Muscle of arm (tissue), 12 donors: Measurements from ENCODE around the gene DLG1. TPM values are rescaled to one million over a fixed set of nuclear protein-coding genes. Genes with fewer than 3 reads are reported as not detected.

Experiments
- DNase-seq: peaks from one replicate; pipeline ENCODE4 v3.0.0-alpha.2; 2013
- polyA plus RNA-seq, 12 donors: library from polyadenylated mRNA; unstranded; fragments of 120-200 nt; gene quantifications; one replicate each; pipeline ENCODE4 v1.2.1, GENCODE V29; 2013; ENCODE audit not compliant: insufficient read length in 12 of 12

DLG1 gene
- polyA plus RNA-seq, 12 donors = 40.4 to 78.4 (median 49.9) TPM; not detected in 1

DNA sequence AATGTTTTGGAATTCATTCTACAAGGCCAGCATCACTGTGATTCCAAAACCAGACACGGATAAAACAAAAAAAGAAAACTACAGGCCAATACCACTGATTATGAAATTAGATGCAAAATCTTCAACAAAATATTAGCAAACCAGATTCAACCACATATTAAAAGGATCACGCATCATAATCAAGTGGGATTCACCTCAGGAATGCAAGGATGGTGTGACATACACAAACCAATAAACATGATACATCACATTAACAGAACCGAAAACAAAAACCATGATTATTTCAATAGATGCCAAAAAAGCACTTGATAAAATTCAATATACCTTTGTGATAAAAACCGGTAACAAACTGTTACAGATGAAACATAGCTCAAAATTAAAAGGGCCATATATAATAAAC is 48.9 kb downstream of the DLG1 start:
- no peak for DNase-seq

DNA sequence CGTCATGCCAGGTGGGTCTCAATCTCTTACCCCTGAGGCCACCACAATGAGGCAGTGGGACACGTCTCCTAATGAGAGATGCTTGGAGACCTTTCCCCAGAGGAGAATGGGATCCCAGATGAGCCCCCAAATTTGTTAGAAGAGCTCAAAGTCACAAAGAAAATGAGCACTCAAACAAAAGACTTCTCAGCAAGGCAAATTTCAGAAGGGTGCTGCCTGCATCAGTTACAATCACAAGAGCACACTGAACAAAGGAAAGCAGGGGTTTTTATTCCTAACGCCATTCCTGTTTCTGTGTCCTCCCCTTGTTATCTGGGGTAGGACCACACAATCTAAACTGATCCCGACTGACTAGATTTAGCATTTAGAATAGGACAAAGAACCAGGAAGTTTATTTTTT is 50.1 kb downstream of the DLG1 start:
- DNase-seq = no peak

GRCh38 chr3:197244751-197245150 is 53.7 kb downstream of the DLG1 start:
- DNase-seq = no peak

GRCh38 chr3:197242784-197243432 is 55.5 kb downstream of the DLG1 start:
- no peak for DNase-seq

- DNase-seq = no peak
Measured at GRCh38 chr3:197241173-197241572, 57.2 kb downstream of the DLG1 start.

DNA sequence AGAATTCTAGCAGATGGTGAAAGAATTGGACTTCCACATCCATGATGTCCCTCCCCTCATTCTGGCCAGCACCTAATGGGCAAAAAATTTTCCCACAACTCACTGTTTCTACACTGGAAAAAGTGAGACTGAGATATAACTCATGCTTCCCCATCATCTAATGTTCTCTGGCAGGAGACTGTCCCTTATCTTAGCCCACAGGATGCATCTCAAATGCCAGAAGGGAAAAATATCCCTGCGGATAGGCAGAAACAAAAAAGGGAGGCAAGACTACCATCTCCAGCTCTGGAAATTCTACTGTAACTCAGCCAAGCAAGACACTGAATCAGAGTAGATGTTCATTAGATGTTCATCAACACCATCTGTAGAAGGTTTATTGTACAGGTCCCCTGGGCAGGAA is 58.6 kb downstream of the DLG1 start:
- no peak for DNase-seq

GRCh38 chr3:197238842-197239241 is 59.6 kb downstream of the DLG1 start:
- no peak for DNase-seq

GRCh38 chr3:197237897-197238296 is 60.5 kb downstream of the DLG1 start:
- DNase-seq = no peak

DNA sequence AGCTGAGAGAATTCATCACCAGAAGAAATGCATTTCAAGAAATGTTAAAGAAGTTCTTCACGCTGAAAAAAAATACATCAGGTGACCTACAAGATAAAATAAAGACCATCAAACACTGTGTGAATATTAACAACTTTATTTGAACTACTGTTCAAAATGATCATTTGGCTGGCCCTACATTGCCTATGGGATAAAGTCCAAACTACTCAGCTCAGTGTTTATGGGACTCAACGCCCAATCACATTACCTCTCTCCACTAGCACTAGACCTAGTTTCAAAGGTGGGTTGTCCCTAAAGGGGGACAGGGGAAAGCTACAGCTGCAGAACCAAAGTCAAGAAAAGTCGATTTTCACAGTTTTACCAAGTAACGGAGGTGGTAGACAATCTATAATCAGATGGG is 62.0 kb downstream of the DLG1 start:
- no peak for DNase-seq

DNA sequence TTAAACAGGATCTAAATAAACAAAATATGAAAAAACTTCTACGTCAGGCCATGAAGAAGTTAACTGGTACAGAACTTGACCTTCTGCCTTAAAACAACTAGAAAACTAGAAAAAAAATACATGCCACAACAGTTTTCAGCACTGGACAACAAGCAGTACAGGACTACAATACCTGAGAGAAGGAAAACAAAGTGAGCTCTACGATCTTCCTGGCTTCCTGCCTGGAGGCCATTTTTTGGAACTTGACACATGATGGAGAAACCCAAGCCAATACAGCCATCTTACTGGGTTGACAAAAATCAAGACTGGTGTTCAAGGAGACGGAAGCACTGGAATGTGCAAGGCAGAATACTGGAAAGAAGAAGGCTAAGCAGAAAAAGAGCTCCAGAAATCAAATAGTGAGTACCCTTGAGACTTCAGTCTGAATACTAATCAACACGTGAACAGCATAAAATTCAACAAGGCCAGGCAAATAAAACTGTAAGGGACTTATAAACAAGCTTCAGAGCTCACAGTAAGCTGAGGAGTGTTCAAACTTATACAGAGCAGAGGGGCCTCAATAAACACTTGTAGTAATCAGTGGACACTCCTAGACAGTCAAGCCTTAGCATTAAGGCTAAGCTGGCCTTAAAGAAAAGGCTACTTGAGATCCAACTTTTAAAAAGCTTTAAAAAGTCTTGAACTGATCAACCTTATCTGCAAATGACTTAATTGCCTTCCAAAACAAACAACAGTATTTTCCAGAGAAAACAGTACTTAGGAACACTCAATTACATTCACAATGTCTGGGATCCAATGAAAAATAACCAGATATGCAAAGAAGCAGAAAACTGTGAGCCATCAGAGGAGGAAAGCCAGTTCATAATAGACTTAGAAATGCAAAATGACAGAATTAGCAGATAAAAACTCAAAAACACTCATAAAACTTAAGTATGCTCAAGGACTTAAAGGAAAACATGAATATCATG is 63.2 kb downstream of the DLG1 start:
- no peak for DNase-seq

GRCh38 chr3:197231321-197231720 is 67.1 kb downstream of the DLG1 start:
- DNase-seq = no peak

- DNase-seq = no peak
Measured at GRCh38 chr3:197229836-197230235, 68.6 kb downstream of the DLG1 start.

DNA sequence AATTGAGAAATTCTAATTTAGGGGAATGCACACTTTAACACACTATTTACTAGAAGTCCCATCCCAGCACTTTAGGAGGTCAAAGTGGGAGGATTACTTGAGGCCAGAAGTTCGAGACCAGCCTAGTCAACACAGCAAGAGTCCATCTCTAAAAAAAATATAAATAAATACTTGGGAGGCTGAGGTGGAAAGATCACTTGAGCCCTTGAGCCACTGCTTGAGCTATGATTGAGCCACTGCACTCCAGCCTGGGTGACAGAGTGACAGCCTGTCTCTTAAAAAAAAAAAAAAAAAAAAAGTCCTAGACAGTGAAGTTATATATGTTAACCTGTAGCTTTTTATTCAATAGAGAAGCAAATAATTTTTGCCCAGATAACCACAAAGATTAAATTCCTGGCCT is 69.2 kb downstream of the DLG1 start:
- no peak for DNase-seq

DNA sequence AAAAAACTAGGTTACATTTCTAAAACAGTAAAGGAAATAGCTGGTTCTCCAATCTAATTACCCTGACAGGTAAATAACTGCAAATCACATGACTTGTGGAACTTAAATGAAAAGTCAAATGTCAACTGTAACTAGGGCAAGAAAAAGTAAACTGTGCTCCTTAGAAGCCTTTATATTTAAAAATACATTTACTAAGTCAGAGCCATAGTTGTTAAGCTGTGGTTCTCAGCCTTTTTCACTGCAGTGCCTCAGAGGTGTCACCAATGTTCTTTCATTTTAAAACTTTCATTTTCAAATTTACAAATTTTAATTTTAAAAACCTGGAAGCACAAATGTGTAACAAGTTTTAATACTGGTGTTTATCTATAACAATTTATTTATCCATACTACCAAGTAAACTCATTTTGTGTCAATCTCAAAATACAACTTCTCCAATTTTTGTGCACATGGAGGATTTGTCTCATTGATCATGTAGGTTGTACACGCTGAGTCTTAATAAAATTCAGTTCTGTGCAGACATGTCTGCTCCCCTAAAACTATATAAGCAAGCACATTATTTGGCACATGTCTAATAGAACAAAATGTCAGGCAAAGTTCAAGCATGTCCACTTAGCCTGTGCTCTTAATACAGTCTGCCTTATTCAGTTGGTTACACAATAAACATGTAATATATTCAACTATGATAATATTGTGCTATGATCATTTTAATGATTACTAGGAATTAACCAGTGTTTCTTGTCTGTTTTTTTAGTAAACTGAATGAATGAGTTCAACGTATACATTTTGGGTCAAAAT is 70.4 kb downstream of the DLG1 start:
- DNase-seq = no peak

GRCh38 chr3:197226179-197226578 is 72.2 kb downstream of the DLG1 start:
- no peak for DNase-seq

DNA sequence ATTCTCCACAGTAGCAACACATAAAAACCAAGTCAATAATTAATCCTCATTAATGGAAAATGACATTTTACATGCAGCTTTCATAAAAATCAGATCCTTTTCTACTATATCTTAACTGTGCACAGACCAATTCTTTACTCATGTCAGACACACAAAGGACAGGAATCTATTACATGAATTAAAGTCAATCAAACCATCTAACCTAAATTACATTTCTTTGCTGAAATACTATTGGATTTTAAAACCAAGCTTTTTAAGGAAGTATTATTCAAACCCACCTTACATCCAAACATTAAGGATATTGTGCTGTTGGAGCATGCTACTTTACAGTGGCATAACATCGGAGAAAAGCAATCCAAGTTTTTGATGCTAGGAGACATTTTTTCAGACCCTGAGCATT is 72.8 kb downstream of the DLG1 start:
- DNase-seq = no peak

GRCh38 chr3:197224034-197224444 is 74.4 kb downstream of the DLG1 start:
- peak; percentile 47 for DNase-seq

- DNase-seq = no peak
Measured at GRCh38 chr3:197222937-197223370, 75.5 kb downstream of the DLG1 start.

- DNase-seq = no peak
Measured at GRCh38 chr3:197219619-197220018, 78.8 kb downstream of the DLG1 start.

DNA sequence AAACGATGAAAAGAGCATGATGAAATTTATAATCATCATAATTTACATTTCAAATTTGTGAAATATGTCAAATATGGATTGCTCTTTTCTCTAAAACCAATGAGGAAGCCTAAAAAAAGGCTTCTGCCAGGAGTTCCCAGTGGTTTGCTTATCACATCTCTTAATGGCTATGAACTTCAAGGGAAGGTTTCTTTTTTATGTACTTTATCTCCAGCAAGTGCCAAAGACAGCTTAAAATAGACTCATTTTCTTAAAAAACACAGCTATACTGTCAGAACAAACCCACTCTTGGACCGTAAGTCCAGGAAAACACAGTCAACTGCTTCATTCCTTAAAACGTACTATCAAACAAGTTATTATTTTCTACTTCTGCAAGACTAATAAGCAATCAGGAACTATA is 80.2 kb downstream of the DLG1 start:
- DNase-seq = no peak

GRCh38 chr3:197216914-197217313 is 81.5 kb downstream of the DLG1 start:
- DNase-seq = no peak

DNA sequence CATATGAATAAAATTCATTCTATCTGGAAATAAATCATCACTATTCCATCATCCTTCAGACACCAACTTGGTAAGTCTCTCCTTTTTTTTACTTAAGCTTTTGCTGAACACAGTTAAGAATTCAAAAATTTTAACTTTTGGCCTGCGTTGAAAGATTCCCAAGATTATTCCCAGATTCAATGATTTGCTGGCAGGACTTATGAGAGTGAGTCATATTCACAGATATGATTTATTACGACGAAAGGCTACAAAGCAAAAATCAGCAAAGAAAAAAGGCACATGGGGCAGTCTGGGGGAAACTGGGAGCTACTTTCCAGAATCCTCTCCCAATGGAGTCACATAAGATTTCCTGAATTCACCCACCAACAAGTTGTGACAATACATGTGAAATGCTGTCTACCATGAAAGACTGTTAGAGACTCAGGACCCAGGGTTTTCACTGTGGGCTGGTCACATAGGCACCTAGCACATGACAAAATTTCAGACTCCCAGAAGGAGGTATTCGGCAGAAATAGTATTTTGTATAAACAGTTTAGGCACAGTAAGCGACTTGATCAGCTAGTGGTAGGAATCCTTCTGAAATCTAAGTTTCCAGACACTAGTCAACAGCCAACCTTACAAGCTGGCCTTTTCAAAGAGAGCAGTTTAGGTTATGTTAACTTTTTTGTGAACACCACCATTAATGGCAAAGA is 82.1 kb downstream of the DLG1 start:
- DNase-seq = peak; percentile 49
